GM19099 (cell line): ENCODE measurements around the gene FLYWCH1.

ENCODE experiments used
- POLR2A ChIP-seq: IDR thresholded peaks from 3 replicates; pipeline ENCODE4 v1.6.1; 2011; ENCODE audit warnings: low read depth; ENCODE audit not compliant: insufficient read length; ENCODE audit errors: extremely low read depth

Gene FLYWCH1

DNA sequence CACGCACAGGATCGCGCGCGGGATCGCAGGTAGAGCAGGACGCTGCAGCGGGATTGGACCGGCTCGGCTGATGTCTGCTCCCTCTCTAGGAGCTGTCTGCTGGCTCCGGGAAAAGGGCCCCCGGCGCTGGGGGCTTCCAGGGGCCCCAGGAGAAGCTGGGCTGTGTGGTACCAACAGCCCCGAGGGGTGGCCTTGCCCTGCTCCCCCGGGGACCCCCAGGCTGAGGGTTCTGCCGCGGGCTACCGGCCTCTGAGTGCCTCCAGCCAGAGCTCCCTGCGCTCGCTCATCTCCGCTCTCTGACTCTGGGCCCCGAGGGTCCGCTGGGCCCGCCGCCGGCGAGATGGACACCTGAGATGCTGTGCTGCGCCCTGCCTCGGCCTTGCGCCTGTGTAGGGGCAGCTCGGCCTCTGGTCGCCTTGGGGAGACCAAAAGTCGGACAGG lies 56.0 kb downstream of the FLYWCH1 start:
- TF ChIP-seq POLR2A, result no peak

GRCh38 chr16:2968368-2968737 lies 56.6 kb downstream of the FLYWCH1 start:
- peak; percentile 39 for TF ChIP-seq POLR2A

GRCh38 chr16:2968738-2969544 lies 57.2 kb downstream of the FLYWCH1 start, which contains the start of gene PAQR4:
PAQR4 (plus strand) TSS chr16:2969348; CDS start chr16:2969675, 327 bp downstream.
- TF ChIP-seq POLR2A, result peak; percentile 61

DNA sequence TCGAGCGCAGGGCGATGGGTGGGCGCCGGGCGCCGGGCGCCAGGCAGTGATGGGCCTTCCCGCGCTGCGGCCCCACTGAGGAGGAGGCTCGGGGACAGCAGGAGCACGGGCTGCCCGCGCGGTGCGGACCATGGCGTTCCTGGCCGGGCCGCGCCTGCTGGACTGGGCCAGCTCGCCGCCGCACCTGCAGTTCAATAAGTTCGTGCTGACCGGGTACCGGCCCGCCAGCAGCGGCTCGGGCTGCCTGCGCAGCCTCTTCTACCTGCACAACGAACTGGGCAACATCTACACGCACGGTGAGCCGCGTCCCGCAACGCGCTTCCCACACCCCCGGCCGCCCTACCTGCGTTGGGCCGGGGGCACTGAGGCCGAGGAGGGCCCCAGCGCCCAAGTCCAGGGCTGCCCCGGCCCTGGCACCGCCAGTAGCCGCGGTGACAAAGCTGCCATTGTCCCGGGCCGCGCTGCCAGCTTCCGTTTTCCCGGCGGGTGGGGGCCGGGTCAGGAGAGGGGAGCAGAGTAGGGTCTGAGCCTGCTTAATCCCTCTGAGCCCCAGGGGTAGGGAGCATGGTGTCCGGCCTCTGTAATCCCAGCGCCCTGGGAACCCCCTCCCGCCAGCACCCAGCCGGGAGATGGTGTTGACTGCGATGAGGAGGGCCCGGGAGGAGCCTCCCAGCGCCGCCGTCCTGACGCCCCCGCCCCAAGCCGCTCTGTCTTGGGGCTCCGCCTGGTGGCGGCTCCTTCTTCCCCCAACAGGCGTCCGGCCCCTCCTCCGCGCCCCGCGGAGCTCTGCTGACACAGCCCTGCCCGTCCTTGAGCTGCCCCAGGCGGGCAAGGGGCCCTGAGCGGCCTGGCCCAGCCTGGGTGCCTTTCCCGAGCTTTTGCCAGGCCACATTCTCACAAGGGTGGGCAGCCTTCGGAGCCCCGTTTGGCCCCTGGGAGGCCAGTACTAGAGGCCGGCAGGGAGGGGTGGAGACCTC lies 58.1 kb downstream of the FLYWCH1 start:
- no peak for TF ChIP-seq POLR2A

DNA sequence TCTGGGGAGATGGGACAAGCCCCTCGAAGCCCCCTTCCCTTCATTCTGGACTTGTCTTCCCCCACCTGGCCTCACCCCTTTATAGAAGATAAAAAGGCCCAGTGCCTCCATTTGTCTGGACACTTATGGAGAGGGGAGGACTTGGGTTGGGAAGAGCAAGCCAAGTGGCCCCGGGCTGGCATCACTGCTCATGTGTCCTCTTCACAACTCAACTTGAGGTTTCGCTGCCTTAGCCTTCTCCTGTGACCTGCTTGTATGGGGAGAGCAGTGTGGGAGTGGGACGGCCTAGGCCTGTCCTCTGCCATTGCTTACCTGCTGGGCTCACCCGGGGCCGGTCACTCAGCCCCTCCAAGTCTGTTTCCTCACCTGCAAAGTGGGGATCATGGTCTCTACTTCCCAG lies 58.8 kb downstream of the FLYWCH1 start:
- no peak for TF ChIP-seq POLR2A

- TF ChIP-seq POLR2A, result no peak
These were observed 59.6 kb downstream of the FLYWCH1 start for GRCh38 chr16:2971134-2971984.

DNA sequence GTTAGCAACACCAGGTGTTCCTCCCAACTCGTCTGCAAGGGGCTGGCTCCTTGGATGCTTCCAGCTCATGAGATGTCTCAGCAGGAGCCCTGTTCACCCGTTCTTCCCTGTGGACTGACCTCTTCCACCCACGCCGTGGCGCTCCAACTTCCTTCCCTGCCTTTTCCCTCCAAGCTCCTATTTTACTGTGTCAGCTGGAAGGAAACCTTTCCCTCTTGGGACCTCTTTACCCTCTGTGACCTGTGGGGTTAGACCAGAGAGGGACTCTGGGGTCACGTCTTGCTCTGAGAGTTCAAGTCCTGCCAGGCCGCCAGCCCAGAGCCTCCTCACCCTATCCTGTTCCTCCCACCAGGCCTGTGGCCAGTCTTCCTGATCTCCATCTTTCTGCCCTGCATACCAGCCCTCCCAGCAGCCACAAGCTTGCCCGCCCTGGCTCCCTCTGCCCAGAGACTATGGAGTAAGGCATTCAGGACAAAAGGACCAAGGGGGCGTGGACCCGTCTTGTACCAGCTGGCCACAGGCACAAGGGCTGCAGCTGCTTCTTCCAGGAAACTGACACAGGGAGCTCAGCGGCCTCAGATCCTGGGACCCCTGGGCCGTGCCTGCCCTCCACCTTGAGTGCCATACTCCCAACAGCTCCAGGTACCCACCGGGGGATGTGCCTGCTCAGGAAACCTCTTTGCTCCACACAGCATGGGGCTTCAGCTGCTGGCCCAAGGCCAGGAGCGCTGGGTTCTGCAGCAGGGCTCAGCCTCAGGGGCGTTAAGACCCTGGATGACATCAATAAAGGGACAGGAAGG lies 60.5 kb downstream of the FLYWCH1 start:
- TF ChIP-seq POLR2A, result peak; percentile 12

- TF ChIP-seq POLR2A, result peak; percentile 6
These were observed 61.4 kb downstream of the FLYWCH1 start for GRCh38 chr16:2973093-2973492.

DNA sequence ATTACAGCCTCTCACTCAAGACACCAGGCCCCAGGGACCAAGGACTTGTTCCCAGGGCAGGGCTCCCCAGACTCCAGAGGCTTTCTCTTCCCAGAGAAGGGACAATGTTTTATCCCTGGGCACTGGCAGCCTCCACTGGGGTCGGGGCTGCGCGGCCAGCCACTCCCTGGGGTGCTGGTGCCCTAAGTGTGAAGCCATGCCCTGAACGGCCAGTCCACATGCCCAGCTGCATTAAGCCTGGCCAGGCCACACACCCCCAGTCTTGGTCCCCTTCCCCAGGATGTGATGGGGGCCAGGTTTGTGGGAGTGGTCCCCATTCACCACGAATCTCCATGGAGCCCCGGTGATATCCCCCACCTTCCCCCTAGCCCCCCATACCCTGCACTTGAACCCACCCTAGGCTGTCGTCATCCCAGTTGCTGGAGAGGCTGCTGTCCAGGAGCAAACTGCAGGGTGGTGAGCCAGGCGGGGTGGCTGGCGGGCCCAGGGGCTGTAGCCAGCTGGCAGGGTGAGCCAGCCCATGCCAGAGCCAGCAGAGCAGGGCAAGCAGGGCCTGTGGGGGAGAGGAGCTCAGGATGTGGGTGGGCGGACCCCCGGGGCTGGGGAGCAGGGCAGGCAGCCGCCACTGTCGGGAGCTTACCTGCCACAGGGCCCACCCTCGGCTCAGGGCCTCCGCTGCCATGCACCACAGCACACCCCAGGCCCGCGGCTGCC lies 62.0 kb downstream of the FLYWCH1 start:
- TF ChIP-seq POLR2A, result peak; percentile 18

DNA sequence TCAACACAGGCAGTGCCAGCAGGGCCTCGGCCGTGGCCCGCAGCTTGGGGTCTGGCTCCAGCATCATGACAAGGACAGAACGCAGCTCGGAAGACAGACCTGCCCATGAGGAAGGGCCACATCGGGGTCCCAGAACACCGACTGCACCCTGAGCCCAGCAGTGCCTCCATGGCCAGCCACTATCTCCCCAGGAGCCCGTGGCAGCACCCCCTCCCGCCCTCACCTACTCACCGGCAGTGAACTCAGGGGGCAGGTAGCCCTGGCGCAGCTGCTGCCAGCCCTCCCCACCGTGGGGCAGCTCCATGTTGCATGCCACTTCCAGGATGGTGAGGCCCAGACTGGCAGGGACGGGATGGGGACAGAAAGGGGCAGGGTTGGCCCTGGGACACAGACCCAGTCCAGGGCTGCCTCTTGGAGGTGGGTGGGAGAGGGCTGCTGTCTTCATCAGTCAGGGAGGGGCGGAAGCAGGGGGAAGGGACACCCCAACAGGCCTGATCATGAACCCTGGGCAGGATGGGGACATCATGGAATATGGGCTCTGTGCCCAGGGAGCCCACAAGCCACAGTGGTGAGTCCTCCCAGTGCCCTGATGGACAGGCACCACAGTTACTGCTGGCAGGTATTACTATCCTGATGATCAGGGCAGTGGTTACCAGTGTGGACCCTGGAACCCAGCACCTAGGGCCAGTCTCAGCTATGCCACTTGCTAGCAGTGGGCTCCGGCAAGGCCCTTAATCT lies 62.8 kb downstream of the FLYWCH1 start:
- no peak for TF ChIP-seq POLR2A

DNA sequence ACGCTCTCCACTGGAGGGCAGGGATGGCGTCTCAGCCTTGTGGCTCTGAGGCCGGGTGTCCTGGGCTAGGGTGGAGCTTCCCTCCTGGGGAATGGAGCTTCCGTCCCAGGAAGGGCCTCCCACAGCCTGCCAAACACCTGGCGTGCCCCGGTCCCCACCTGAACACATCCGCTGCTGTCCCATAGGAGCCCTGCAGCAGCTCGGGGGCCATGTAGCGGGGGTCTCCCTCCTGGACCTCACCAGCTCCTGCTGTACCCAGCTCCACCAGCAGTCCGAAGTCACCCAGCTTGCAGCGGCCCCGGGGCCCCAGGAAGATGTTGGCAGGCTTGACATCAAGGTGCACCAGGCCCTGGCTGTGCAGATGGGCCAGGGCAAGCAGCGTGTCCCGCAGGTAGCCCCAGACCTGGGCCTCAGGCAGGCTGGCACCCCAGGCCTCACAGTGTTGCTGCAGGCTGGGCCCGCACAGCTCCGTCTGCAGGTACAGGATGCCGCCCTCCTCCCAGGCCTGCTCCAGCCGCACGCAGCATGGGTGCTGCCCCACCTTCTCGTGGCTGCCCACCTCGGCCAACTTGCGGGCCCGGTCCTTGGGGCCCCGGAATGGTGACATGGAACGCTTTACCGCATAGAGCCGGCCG lies 63.5 kb downstream of the FLYWCH1 start:
- TF ChIP-seq POLR2A, result no peak

- TF ChIP-seq POLR2A, result no peak
These were observed 64.5 kb downstream of the FLYWCH1 start for GRCh38 chr16:2976201-2976600.
